ENCODE results near the gene SNAP29. TPM values are rescaled to one million over a fixed set of nuclear protein-coding genes. Genes with fewer than 3 reads are reported as not detected.
"Not testable (repeated sequence)": the region's sequence is repeated elsewhere in the genome, so short reads cannot be mapped to it uniquely, and the experiment has no call there.

SNAP29 gene
- total and polyA plus RNA-seq, 3 donors from 2014 or later: 41.8 to 127 (median 47.7) TPM

- Histone ChIP-seq H3K27me3 (no peaks in the 10 kb centered on the region), H3K36me3 (ENCODE audit: low read depth, missing control alignments) (no peaks in the 10 kb centered on the region), H3K9me3 (no peaks in the 10 kb centered on the region), H3K4me3 (no peak overlapping the region), H3K4me1 (no peaks in the 10 kb centered on the region), H3K27ac (no peak overlapping the region)
- WGBS, 2 donors: 90 to 96% methylated on average over 4 to 6 of the region's 6 CpGs
- no peak for DNase-seq
- intact Hi-C loops (cut with DNase I; ENCODE audit: low total_unique reads): no loop called here
- TF ChIP-seq POLR2A (IDR thresholded peaks at IDR 0.05): no peak
- TF ChIP-seq, protein P1, sequence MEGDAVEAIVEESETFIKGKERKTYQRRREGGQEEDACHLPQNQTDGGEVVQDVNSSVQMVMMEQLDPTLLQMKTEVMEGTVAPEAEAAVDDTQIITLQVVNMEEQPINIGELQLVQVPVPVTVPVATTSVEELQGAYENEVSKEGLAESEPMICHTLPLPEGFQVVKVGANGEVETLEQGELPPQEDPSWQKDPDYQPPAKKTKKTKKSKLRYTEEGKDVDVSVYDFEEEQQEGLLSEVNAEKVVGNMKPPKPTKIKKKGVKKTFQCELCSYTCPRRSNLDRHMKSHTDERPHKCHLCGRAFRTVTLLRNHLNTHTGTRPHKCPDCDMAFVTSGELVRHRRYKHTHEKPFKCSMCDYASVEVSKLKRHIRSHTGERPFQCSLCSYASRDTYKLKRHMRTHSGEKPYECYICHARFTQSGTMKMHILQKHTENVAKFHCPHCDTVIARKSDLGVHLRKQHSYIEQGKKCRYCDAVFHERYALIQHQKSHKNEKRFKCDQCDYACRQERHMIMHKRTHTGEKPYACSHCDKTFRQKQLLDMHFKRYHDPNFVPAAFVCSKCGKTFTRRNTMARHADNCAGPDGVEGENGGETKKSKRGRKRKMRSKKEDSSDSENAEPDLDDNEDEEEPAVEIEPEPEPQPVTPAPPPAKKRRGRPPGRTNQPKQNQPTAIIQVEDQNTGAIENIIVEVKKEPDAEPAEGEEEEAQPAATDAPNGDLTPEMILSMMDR (IDR thresholded peaks at IDR 0.05): no peak
Observed at GRCh38 chr22:20833225-20833665, 25.6 kb upstream of the SNAP29 start.

- Histone ChIP-seq H3K27ac (no peak overlapping the region), H3K9me3 (no peaks in the 10 kb centered on the region), H3K4me1 (no peaks in the 10 kb centered on the region), H3K27me3 (no peaks in the 10 kb centered on the region), H3K36me3 (ENCODE audit: low read depth, missing control alignments) (no peaks in the 10 kb centered on the region), H3K4me3 (no peak overlapping the region)
- intact Hi-C loops (cut with DNase I; ENCODE audit: low total_unique reads): no loop called here
- 90 to 91% methylated on average over 3 of the region's 3 CpGs for WGBS, 2 donors
- TF ChIP-seq, protein P1 (IDR thresholded peaks at IDR 0.05): no peak
- no peak for TF ChIP-seq POLR2A (IDR thresholded peaks at IDR 0.05)
- DNase-seq: no peak
Observed at GRCh38 chr22:20834206-20834605, 24.6 kb upstream of the SNAP29 start.

- no peak for DNase-seq
- TF ChIP-seq, protein P1 (IDR thresholded peaks at IDR 0.05): no peak
- TF ChIP-seq POLR2A (IDR thresholded peaks at IDR 0.05): no peak
- Histone ChIP-seq H3K9me3 (no peaks in the 10 kb centered on the region), H3K27me3 (no peaks in the 10 kb centered on the region), H3K27ac (no peak overlapping the region), H3K36me3 (ENCODE audit: low read depth, missing control alignments) (no peaks in the 10 kb centered on the region), H3K4me1 (no peaks in the 10 kb centered on the region), H3K4me3 (no peak overlapping the region)
- intact Hi-C loops (cut with DNase I; ENCODE audit: low total_unique reads): no loop called here
- WGBS, 2 donors: 96% methylated on average over 3 of the region's 3 CpGs
Observed at GRCh38 chr22:20834725-20835124, 24.1 kb upstream of the SNAP29 start.

- no peak for DNase-seq
Observed at GRCh38 chr22:20836987-20837823, 21.6 kb upstream of the SNAP29 start.

GRCh38 chr22:20839354-20839753 lies 19.5 kb upstream of the SNAP29 start:
- H3K9me3 ChIP-seq; DNase-seq; H3K4me1 ChIP-seq; intact Hi-C loops (cut with DNase I; ENCODE audit: low total_unique reads); H3K27ac ChIP-seq; H3K36me3 ChIP-seq (ENCODE audit: low read depth, missing control alignments); H3K27me3 ChIP-seq; H3K4me3 ChIP-seq: not testable (repeated sequence)
- WGBS, 2 donors: 86 to 96% methylated on average over 10 of the region's 10 CpGs

More at GRCh38 chr22:20836987-20837823, 21.6 kb upstream of the SNAP29 start:
- intact Hi-C loops (cut with DNase I; ENCODE audit: low total_unique reads): no loop called here
- Histone ChIP-seq H3K4me1 (peaks cover 9% of the 10 kb centered on the region), H3K27me3 (no peaks in the 10 kb centered on the region), H3K27ac (no peak overlapping the region), H3K36me3 (ENCODE audit: low read depth, missing control alignments) (no peaks in the 10 kb centered on the region), H3K9me3 (no peaks in the 10 kb centered on the region), H3K4me3 (no peak overlapping the region)
- TF ChIP-seq, protein P1 (IDR thresholded peaks at IDR 0.05): no peak
- TF ChIP-seq POLR2A (IDR thresholded peaks at IDR 0.05): no peak
- 90% methylated on average over 2 of the region's 2 CpGs for WGBS, 2 donors

Measured in testis (tissue), 3 donors.